NT2/D1 (cell line): ENCODE results near the gene SLAMF6.

Source experiments
- SUZ12 ChIP-seq: IDR thresholded peaks from 2 replicates; pipeline ENCODE4 v1.6.1; 2011; ENCODE audit not compliant: insufficient read length, insufficient read depth; ENCODE audit errors: extremely low read depth
- YY1 ChIP-seq: IDR thresholded peaks from 2 replicates; pipeline ENCODE4 v1.6.1; 2011; ENCODE audit not compliant: insufficient read length, insufficient read depth
- ZNF274 ChIP-seq: IDR thresholded peaks from 2 replicates; pipeline ENCODE4 v1.6.1; 2011; ENCODE audit warnings: mild to moderate bottlenecking, low read depth, low read length

DNA sequence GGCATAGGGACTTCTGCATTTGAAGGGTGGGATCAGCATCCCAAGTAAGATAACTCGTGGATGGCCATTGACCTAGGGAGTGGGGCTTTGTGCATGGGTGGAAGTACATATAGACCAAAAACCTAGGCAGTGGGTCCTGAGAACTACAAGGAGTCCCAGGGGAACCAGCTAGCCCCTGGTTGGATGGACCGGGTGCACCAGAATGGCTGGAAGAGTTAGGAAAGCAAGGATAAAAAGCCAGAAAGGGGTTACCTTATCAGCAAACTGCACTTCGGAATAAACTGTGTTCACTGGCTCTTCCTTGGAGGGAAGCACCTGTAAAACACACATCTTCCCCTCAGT, 26.6 kb upstream of the SLAMF6 start:
- TF ChIP-seq SUZ12, result no peak
- no peak for TF ChIP-seq YY1
- TF ChIP-seq ZNF274, result no peak
